Fibroblast of mammary gland (primary cell): Measurements from ENCODE around the gene NCAN.

Source experiments
- DNase-seq: peaks from one replicate; pipeline ENCODE4 v3.0.0-alpha.2; 2010; ENCODE audit warnings: low read depth
- H3K4me3 ChIP-seq: 2 replicates; pipeline ENCODE4 v1.5.1; 2011; ENCODE audit warnings: low read depth, mild to moderate bottlenecking, low read length, moderate library complexity; ENCODE audit not compliant: control insufficient read depth
- CTCF ChIP-seq: conservative IDR thresholded peaks from 2 replicates; pipeline ENCODE4 v1.5.1; 2011; ENCODE audit warnings: low read depth, low read length, inconsistent platforms; ENCODE audit not compliant: control insufficient read depth, insufficient read depth

NCAN gene

GRCh38 chr19:19296953-19297689 lies 85.4 kb downstream of the NCAN start:
- no peak for DNase-seq
- no peak overlapping the region for H3K4me3 ChIP-seq
- no peak for TF ChIP-seq CTCF

DNA sequence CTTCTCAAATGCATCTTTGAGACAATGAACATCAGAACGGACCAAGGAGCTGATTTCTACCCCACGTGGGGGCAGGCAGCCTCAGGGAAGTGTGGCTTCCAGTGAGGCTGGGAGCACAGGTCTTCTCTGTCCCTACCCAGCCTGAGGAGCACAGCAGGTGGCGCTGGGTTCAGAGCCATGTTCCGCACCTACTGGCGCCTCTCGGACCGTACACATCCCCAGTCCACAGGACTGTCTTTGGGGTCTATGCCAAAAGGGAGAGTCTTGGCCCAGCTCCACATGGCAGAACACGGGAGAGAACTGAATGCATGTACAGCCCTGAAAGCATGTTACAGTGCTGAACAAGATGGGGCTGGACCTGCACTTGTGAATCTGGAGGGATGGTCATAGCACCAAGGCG lies 86.0 kb downstream of the NCAN start:
- no peak overlapping the region for H3K4me3 ChIP-seq
- TF ChIP-seq CTCF = no peak
- DNase-seq = no peak

- DNase-seq = no peak
- no peak overlapping the region for H3K4me3 ChIP-seq
- no peak for TF ChIP-seq CTCF
Measured at GRCh38 chr19:19300613-19301012, 88.9 kb downstream of the NCAN start.
